K562 (cell line): ENCODE measurements around the gene ZKSCAN4. TPM values are rescaled to one million over a fixed set of nuclear protein-coding genes. Genes with fewer than 3 reads are reported as not detected.

Experiments used
- C11orf30 ChIP-seq: fragments of 450-650 bp; IDR thresholded peaks from 2 replicates; pipeline ENCODE4 v1.6.1; 2016; ENCODE audit warnings: low read depth, mild to moderate bottlenecking
- E2F5 ChIP-seq: sonication (generic); formaldehyde crosslinking; IDR thresholded peaks from 2 replicates; pipeline ENCODE4 v1.8.0; 2022; ENCODE audit warnings: mild to moderate bottlenecking, missing genetic modification reagents
- IRF1 ChIP-seq: sonication (generic); formaldehyde crosslinking; IDR thresholded peaks from 2 replicates; pipeline ENCODE4 v1.8.0; 2022; ENCODE audit warnings: missing genetic modification reagents, mild to moderate bottlenecking, borderline replicate concordance
- MEIS2 ChIP-seq: fragments of 450-650 bp; IDR thresholded peaks from 2 replicates; pipeline ENCODE4 v1.6.1; 2014; ENCODE audit warnings: mild to moderate bottlenecking; ENCODE audit not compliant: partially characterized antibody
- NCOR1 ChIP-seq: fragments of 450-650 bp; IDR thresholded peaks from 2 replicates; pipeline ENCODE4 v1.6.1; 2016; ENCODE audit warnings: mild to moderate bottlenecking, moderate library complexity
- NEUROD1 ChIP-seq: fragments of 150-350 bp; IDR thresholded peaks from 2 replicates; pipeline ENCODE4 v1.6.1; 2014; ENCODE audit warnings: borderline replicate concordance, low read length, low read depth; ENCODE audit not compliant: partially characterized antibody
- PRPF4 ChIP-seq: fragments of 200-400 bp; formaldehyde crosslinking; IDR thresholded peaks from one replicate; pipeline ENCODE4 v1.6.1; 2017; ENCODE audit warnings: low read length, low read depth, mild to moderate bottlenecking; ENCODE audit not compliant: insufficient read depth, poor library complexity, severe bottlenecking
- RAD51 ChIP-seq: fragments of 450-650 bp; IDR thresholded peaks from 2 replicates; pipeline ENCODE4 v1.7.1; 2016; ENCODE audit warnings: low read depth, mild to moderate bottlenecking, borderline replicate concordance
- STAT5A ChIP-seq: IDR thresholded peaks from 2 replicates; pipeline ENCODE4 v1.6.1; 2012; ENCODE audit warnings: low read length, inconsistent platforms, borderline replicate concordance
- ZNF124 ChIP-seq: sonication (generic); formaldehyde crosslinking; IDR thresholded peaks from 2 replicates; pipeline ENCODE4 v1.8.1; 2022; ENCODE audit warnings: missing genetic modification reagents
- ZNF354B ChIP-seq: fragments of 250-450 bp; sonication (Bioruptor Pico); IDR thresholded peaks from 2 replicates; pipeline ENCODE4 v1.4.0; 2020
- polyA plus RNA-seq, 8 experiments: library from polyadenylated mRNA; depleted of rRNA in 4 of 8; stranded (reverse) in 5 of 8; unstranded in 3 of 8; fragments of >200 nt; fragmentation: Nextera tagmentation in 2 of 8; fragmentation: Illumina TruSeq in 1 of 8; extraction: Ambion mirVana in 2 of 8; extraction: Trizol in 1 of 8; gene quantifications; 2 replicates each; pipeline versions ENCODE4 v1.2.1 to v1.2.3, GENCODE V29; 2011 to 2014; ENCODE audit warnings: inconsistent platforms in 1 of 8, missing spikeins in 1 of 8
- total RNA-seq, 7 experiments: library from RNA; depleted of rRNA in 6 of 7; stranded (reverse); fragments of >200 nt in 6 of 7; fragmentation: Illumina TruSeq in 2 of 7; extraction: Trizol in 2 of 7; gene quantifications; 2 replicates each; pipeline versions ENCODE4 v1.2.1 to v1.2.3, GENCODE V29; 2011 to 2021; ENCODE audit warnings: low replicate concordance in 1 of 7
- TF ChIP-seq, protein P1 (sequence below), 2 experiments: fragments of 450-650 bp; IDR thresholded peaks; 2 replicates each; pipeline ENCODE4 v1.6.1; 2016; ENCODE audit warnings: mild to moderate bottlenecking in 2 of 2, borderline replicate concordance in 1 of 2, low read depth in 1 of 2, moderate library complexity in 1 of 2
- TF ChIP-seq, protein P2 (sequence below): IDR thresholded peaks from 2 replicates; pipeline ENCODE4 v1.6.1; 2011; ENCODE audit not compliant: insufficient read length; ENCODE audit errors: extremely low read depth

ZKSCAN4 gene
- total and polyA plus RNA-seq, 9 of the 15 experiments (the other 6 are each of a cell fraction or from before 2014, with no cell fraction given) = 1.2 to 5.3 (median 4.7) TPM

DNA sequence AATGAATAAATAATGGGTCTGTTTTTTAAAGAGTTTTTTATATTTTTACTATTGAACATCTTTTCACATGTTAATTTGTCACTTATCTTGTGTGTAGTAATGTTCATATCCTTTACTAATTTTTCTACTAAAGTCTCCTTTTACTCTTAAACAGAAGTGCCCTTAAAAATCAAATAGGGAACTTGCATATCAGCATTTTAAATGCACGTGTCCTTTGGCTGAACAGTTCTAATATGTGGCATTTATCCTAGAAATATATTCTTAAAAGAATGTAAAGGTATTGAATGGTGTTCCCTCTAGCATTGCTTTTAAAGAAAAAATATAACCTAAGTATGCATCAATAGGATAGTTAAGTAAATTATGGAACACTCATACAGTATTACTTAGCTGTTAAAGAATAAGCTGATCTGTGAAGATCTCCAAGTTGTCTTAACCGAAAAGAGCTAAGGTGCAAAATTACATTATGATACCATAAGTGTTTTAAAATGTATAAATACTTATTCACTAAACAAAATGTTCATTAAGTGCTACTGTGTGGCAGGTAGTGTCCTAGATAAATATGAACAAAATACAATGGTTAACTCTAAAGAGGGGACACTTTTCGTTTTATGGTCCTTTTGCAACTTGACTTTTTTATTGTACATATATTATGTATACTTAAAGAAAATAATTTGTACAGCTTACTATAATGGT lies 28.7 kb upstream of the ZKSCAN4 start (continued):
- TF ChIP-seq E2F5 = no peak
- TF ChIP-seq IRF1 (CRISPR knock-in tag) = no peak
- TF ChIP-seq STAT5A = no peak
- TF ChIP-seq MEIS2 = no peak
- TF ChIP-seq PRPF4 = no peak
- TF ChIP-seq NCOR1 = peak; percentile 29; the same call in 1 of the 2 replicates
- TF ChIP-seq, protein P1, sequence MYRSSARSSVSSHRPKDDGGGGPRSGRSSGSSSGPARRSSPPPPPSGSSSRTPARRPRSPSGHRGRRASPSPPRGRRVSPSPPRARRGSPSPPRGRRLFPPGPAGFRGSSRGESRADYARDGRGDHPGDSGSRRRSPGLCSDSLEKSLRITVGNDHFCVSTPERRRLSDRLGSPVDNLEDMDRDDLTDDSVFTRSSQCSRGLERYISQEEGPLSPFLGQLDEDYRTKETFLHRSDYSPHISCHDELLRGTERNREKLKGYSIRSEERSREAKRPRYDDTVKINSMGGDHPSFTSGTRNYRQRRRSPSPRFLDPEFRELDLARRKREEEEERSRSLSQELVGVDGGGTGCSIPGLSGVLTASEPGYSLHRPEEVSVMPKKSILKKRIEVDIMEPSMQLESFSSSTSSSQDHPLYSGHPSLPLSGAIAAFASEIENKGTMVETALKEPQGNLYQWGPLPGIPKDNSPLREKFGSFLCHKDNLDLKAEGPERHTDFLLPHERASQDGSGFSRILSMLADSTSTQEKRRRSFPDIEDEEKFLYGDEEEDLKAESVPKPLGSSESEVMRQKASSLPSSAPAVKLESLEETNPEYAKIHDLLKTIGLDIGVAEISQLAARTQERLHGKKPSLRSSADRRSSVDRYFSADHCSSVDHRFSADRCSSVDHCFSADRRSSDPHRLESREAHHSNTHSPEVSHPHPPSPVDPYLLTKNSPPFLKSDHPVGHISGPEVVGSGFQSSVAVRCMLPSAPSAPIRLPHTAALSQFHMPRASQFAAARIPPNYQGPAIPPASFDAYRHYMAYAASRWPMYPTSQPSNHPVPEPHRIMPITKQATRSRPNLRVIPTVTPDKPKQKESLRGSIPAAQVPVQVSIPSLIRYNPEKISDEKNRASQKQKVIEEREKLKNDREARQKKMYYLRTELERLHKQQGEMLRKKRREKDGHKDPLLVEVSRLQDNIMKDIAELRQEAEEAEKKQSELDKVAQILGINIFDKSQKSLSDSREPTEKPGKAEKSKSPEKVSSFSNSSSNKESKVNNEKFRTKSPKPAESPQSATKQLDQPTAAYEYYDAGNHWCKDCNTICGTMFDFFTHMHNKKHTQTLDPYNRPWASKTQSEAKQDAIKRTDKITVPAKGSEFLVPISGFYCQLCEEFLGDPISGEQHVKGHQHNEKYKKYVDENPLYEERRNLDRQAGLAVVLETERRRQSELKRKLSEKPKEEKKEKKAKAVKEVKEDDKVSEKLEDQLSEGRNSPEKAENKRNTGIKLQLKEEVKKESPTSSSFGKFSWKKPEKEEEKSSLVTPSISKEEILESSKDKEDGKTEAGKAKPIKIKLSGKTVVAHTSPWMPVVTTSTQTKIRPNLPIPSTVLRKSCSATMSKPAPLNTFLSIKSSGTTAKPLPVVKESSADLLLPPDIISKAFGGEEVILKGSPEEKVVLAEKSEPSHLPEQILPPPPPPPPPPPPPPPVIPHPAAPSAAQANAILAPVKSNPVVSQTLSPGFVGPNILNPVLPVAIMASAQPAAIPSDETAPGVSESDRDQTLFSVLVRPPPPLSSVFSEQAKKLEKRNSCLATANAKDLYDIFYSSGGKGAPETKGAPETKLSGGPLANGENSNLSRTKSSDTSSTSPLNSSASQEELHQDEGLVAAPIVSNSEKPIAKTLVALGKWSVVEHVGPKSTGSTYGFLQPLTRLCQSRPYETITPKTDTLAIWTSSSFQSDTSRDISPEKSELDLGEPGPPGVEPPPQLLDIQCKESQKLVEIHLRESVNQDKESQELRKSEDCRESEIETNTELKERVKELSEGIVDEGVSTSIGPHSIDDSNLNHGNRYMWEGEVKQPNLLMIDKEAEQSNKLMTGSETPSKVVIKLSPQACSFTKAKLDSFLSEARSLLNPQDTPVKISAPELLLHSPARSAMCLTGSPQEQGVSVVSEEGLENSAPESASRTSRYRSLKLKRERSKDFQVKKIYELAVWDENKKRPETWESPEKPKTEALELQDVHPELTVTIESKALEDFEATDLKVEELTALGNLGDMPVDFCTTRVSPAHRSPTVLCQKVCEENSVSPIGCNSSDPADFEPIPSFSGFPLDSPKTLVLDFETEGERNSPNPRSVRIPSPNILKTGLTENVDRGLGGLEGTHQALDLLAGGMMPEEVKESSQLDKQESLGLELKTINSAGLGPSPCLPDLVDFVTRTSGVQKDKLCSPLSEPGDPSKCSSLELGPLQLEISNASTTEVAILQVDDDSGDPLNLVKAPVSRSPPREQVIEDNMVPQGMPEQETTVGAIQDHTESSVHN (IDR thresholded peaks at IDR 0.05; ENCODE audit: borderline replicate concordance in 1 of 2, low read depth in 1 of 2) = 0 out of 4 replicates have a peak, but pooled peaks of 1 of the 2 experiments have one; percentile 21
- TF ChIP-seq, protein P2, sequence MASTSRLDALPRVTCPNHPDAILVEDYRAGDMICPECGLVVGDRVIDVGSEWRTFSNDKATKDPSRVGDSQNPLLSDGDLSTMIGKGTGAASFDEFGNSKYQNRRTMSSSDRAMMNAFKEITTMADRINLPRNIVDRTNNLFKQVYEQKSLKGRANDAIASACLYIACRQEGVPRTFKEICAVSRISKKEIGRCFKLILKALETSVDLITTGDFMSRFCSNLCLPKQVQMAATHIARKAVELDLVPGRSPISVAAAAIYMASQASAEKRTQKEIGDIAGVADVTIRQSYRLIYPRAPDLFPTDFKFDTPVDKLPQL = no peak
- TF ChIP-seq ZNF124 (CRISPR knock-in tag) = no peak
- no peak for TF ChIP-seq ZNF354B (CRISPR knock-in tag)
- TF ChIP-seq RAD51 = no peak
- peak; percentile 56; the same call in 1 of the 2 replicates for TF ChIP-seq C11orf30
- TF ChIP-seq NEUROD1 = no peak
